ENCODE data around the gene CRBN. TPM values are rescaled to one million over a fixed set of nuclear protein-coding genes. Genes with fewer than 3 reads are reported as not detected.
A peak's percentile ranks its signal among the peaks of the same experiment; 100 is the strongest.

The CRBN gene
- total and polyA plus RNA-seq, 2 of the 13 experiments (the other 11 are each of a cell fraction or from before 2014, with no cell fraction given), result 30.8 to 36.1 TPM

- TF ChIP-seq MYNN (CRISPR knock-in tag; IDR thresholded peaks at IDR 0.05; ENCODE audit: low read depth), result 0 out of 2 replicates have a peak, but pooled peaks have one; percentile 2
- TF ChIP-seq TFDP2 (CRISPR knock-in tag; IDR thresholded peaks at IDR 0.05), result peak; percentile 71; the same call in 1 of the 2 replicates
- TF ChIP-seq PRPF4 (IDR thresholded peaks at IDR 0.05; ENCODE audit: low read depth, low read length, poor library complexity, severe bottlenecking), result no peak
- no peak for TF ChIP-seq ZNF552 (CRISPR knock-in tag; IDR thresholded peaks at IDR 0.05; ENCODE audit: borderline replicate concordance)
- TF ChIP-seq KLF15 (CRISPR knock-in tag; IDR thresholded peaks at IDR 0.05; ENCODE audit: borderline replicate concordance), result no peak
- no peak for TF ChIP-seq TEAD2 (CRISPR knock-in tag; IDR thresholded peaks at IDR 0.05)
- no peak for TF ChIP-seq RNF219 (CRISPR knock-in tag; IDR thresholded peaks at IDR 0.05)
- TF ChIP-seq MTF2 (CRISPR knock-in tag; IDR thresholded peaks at IDR 0.05; ENCODE audit: borderline replicate concordance), result no peak
- TF ChIP-seq E2F2 (CRISPR knock-in tag; IDR thresholded peaks at IDR 0.05; ENCODE audit: borderline replicate concordance), result 0 out of 2 replicates have a peak, but pooled peaks have one; percentile 13
- TF ChIP-seq POGK (CRISPR knock-in tag; conservative IDR thresholded peaks at IDR 0.05), result peak; percentile 94
- no peak for TF ChIP-seq ZEB1 (IDR thresholded peaks at IDR 0.05; ENCODE audit: insufficient replicate concordance, low read depth)
- no peak for TF ChIP-seq SMARCC2 (IDR thresholded peaks at IDR 0.05)
- TF ChIP-seq ZNF883 (CRISPR knock-in tag; IDR thresholded peaks at IDR 0.05; ENCODE audit: not compliant biosample characterization), result no peak
- TF ChIP-seq ZZZ3 (CRISPR knock-in tag; IDR thresholded peaks at IDR 0.05; ENCODE audit: borderline replicate concordance), result peak; percentile 57; the same call in 1 of the 2 replicates
- peak; percentile 74 for TF ChIP-seq GABPA (IDR thresholded peaks at IDR 0.05; ENCODE audit: low read depth, low read length)
- TF ChIP-seq GABPA (CRISPR knock-in tag; IDR thresholded peaks at IDR 0.05; ENCODE audit: low read depth), result peak; percentile 73
- 0 out of 2 replicates have a peak, but pooled peaks have one; percentile 10 for TF ChIP-seq ESRRA (CRISPR knock-in tag; IDR thresholded peaks at IDR 0.05; ENCODE audit: low read depth)
- no peak for TF ChIP-seq NR2F6 (IDR thresholded peaks at IDR 0.05)
- TF ChIP-seq NR2F6 (CRISPR knock-in tag; IDR thresholded peaks at IDR 0.05), result 0 out of 2 replicates have a peak, but pooled peaks have one; percentile 19
- TF ChIP-seq TCF7 (IDR thresholded peaks at IDR 0.05; ENCODE audit: low read depth), result no peak
- TF ChIP-seq MED8 (CRISPR knock-in tag; IDR thresholded peaks at IDR 0.05; ENCODE audit: insufficient replicate concordance), result no peak
- peak; percentile 96 for TF ChIP-seq ELF4 (CRISPR knock-in tag; IDR thresholded peaks at IDR 0.05; ENCODE audit: borderline replicate concordance)
- TF ChIP-seq ZSCAN20 (CRISPR knock-in tag; IDR thresholded peaks at IDR 0.05; ENCODE audit: borderline replicate concordance), result peak; percentile 50; the same call in 1 of the 2 replicates
Observed at GRCh38 chr3:3126477-3127431, 52.7 kb downstream of the CRBN start, which contains the start of gene TRNT1 (continued).

Measured in HepG2 (cell line).